ENCODE measurements around the gene SAP30BP.

DNA sequence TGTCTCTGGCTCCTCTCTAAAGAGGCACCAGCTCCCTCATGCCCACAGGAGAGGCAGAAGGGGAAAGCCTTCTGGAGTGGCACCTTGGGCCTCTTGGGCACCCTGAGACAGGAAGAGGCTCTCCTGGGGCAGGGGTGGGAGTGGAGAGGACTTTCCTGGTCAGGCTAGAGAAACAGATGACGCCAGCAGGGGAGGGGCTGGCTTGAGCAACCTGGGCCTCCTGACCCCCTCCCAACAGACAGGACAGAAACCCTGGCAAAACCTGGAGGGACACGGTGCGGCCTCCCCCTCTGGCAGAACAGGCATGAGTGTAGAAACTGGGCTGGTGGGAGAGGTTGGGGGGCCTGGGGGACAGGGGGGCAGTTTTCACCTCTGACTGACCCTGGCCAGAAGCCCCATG, 27.8 kb upstream of the SAP30BP start:
- TF ChIP-seq REST (IDR thresholded peaks at IDR 0.05; ENCODE audit: insufficient read depth in 1 of 2, low read depth in 2 of 2, low read length in 2 of 2): no peak
- TF ChIP-seq TAF1 (IDR thresholded peaks at IDR 0.05; ENCODE audit: borderline replicate concordance, insufficient read depth, low read length): no peak
- no peak for TF ChIP-seq FOXP2 (optimal IDR thresholded peaks at IDR 0.05; ENCODE audit: borderline replicate concordance, extremely low read depth, extremely low read length, insufficient read depth)
- no peak for TF ChIP-seq POLR2AphosphoS5 (IDR thresholded peaks at IDR 0.05; ENCODE audit: low read depth, low read length)
- TF ChIP-seq SIN3A (IDR thresholded peaks at IDR 0.05; ENCODE audit: borderline replicate concordance, insufficient read depth, low read length): no peak

Data from PFSK-1 (cell line).